Fibroblast of skin of scalp (primary cell): ENCODE data around the gene B3GALT5.

Experiments used
- DNase-seq: peaks from one replicate; pipeline ENCODE4 v3.0.0-alpha.2; 2013

Gene B3GALT5

GRCh38 chr21:39604951-39605350 lies 7.8 kb upstream of the B3GALT5 start:
- DNase-seq = no peak

GRCh38 chr21:39610703-39611102 lies 2.0 kb upstream of the B3GALT5 start:
- peak; percentile 44 for DNase-seq

DNA sequence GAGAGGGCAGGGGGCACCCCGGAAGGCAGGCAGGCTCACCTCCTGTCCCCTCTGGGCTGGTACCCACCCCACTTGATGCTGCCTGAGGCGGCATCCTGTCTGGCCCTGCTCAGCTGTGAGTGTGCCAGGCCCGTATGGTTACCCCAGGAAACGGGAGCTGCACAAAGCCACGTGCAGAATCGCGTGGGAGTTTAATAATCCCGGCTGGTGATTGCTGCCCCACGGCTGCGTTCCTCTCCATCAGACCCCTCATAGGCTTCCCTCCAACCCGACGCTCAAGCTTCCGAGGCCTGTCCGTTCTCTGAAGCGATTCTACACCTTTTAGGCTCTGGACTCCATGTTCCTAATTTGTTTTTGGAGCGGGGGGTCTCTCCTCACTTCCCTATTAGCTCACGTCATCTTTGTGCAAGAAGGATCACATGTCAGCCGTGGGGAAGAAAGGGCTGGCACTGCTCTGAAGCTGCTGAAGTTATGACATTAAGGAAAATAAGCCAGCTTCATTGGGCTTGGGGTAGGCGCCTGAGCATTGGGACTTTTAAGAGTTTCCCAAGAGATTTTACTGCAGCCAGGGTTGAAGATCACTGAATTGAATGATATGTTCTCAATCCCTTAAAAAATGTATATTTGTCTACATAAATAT lies 1.1 kb upstream of the B3GALT5 start:
- DNase-seq = peak; percentile 27

- DNase-seq = peak; percentile 21
Observed at GRCh38 chr21:39613041-39613934, 548 bp downstream of the B3GALT5 start.

DNA sequence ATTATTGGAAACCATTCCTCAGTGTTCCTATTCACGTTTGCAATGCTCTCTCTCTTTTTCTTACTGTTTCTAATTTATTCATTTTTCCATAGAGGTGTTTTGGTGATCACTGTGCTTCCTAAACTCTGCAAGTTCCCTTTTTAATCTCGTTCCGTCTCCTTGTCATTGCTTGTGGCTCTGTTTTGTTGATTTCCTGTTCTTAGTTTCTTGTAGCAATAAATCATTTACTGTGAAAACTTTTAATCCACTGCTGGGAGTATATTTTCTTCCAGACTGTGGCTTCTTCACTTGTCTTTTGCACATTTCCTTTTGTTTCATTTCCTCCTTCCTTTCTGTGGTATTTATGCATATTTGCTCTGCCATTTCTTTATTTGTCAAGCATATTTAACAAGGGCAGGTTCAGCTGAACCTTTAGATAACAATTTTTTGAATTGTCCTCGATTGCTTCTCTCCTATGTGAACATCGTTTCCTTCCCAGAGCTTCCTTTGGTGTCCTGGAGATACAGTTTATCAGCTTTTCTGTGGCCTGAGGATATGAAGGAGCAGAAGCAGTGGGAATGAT lies 3.6 kb downstream of the B3GALT5 start:
- DNase-seq = no peak

DNA sequence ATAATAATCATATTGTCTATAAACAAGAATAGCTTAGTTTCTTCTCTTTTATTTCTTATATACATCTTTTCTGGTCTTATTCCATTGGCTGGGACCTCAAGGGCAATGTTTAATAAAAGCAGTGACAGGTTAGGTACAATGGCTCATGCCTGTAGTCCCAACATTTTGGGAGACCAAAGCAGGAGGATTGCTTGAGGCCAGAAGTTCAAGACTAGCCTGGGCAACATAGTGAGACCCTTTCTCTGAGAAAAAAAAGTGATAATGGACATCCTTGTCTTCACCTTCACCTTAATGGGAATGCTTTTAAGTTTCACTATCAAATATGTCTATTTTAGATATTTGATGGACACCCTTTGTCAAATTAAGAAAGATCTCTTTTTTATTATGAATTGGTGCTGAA lies 8.1 kb downstream of the B3GALT5 start:
- DNase-seq = no peak

- DNase-seq = no peak
Observed at GRCh38 chr21:39625211-39625895, 12.6 kb downstream of the B3GALT5 start.

- no peak for DNase-seq
Observed at GRCh38 chr21:39628385-39628784, 15.6 kb downstream of the B3GALT5 start.

- peak; percentile 51 for DNase-seq
Observed at GRCh38 chr21:39630191-39630591, 17.5 kb downstream of the B3GALT5 start.

- peak; percentile 51 for DNase-seq
Observed at GRCh38 chr21:39630827-39631226, 18.1 kb downstream of the B3GALT5 start.

- no peak for DNase-seq
Observed at GRCh38 chr21:39631842-39632562, 19.3 kb downstream of the B3GALT5 start.

GRCh38 chr21:39632796-39633442 lies 20.2 kb downstream of the B3GALT5 start:
- peak; percentile 57 for DNase-seq

- peak; percentile 96 for DNase-seq
Observed at GRCh38 chr21:39633770-39634181, 21.0 kb downstream of the B3GALT5 start.

DNA sequence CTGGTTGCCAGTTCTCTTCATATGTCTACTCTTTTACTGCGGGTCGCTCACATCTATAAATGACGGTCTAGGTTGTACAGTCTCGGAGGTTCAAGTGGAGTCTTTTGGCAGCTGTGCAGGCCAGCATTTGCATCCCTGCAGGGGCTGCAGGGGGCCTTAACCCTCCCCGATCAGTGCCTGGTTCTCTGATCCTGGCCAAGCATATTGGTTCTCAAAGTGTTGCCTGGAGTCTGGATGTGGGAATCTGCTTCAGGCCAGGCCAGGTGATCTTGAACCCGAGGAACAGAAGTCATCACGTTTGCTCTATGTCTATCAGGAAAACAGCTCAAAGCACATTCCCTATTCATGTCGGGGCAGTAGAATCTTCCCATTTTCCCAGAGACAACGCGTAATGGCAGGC lies 21.8 kb downstream of the B3GALT5 start:
- no peak for DNase-seq

DNA sequence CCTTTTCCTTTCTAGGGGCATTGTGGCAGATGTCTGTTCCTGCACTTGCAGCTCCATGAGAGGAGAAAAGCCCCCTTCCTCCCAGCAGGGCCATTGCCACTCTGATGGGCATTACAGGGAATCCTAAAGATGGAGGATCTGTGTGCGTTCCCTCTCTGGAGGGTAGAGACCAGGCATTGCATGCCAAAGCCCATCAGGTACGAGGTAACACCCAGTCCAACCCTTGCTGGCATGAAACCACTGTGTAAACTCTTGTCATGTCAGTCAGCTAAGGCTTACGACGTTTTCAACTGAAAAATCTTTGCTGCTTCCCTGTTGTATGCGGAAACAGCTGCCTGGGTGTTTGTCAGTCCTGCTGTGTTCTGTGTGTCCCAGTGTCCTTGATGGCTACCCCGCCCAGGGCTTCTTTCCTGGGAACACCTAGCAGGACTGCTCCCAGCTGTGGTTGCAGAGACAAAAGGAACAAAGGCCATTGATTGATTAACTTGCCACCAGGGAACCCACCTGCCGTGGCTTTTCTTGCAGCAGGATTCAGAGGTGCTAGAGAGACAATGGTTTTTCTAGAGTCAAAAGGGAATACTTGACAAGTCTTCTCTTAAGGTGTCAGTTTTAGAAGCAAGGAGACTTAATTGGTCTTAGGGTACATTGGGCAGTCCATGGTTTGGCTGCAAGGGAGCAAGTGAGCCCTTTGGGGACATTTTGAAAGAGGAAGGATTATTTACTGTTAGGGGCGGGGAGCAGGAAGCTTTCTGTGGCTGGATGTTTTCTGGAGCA lies 24.6 kb downstream of the B3GALT5 start:
- no peak for DNase-seq

DNA sequence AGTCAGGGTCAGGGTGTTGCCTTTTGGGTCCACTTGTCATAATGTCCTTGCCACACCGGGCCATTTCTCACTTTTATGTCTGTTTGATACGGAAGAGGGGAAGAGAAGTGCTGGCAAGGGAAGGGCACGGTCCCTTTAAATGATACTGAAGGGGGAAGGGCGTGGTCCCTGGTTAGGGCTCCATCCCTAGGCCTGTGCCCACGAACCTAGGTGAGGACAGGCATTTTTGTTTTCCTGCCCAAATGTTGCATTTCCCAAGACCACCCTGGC lies 25.2 kb downstream of the B3GALT5 start:
- no peak for DNase-seq

DNA sequence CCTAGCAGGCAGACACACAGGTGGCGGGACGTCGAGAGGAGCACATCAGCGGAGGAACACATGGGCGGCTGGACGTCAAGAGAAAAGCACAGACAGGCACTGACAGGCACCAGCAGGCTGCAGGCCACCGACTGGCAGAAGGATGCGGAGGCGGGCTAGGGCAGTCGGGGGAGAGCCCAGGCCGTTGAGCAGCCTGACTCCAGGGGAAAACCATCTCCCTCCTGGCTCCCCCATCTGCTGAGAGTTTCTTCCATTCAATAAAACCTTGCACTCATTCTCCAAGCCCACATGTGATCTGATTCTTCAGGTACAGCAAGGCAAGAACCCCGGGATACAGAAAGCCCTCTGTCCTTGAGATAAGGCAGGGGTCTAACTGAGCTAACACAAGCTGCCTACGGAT lies 25.5 kb downstream of the B3GALT5 start:
- no peak for DNase-seq

GRCh38 chr21:39640754-39641153 lies 28.0 kb downstream of the B3GALT5 start:
- DNase-seq = no peak

DNA sequence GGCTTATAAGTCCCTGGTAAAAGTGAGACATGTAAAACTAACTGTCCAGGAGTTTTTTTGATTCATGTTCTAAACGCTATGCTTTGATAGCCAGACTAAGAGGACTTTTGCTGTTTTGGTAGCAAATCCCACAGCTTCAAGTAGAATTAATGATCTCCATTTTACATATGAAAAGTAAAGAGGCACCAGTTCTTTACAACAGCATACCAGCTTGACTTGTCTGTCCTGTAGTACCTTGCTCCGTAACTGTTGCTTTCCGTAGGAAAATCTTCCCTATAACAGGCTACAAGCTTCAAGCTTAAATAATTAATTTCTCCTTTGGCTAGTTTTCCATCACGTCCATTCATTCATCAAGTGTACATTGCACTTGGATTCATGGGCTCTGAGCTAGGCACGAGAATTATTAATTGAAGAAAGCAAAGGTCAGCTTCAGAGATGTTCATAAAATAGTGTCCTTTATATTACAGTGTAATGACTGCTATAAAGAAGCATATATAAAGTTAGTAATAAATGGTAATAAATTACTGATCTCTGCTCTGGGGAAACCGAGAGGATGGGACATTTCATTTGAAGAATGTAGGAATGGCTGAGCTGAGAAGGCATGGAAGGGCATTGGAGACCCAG lies 29.2 kb downstream of the B3GALT5 start:
- DNase-seq = no peak

GRCh38 chr21:39644062-39644560 lies 31.4 kb downstream of the B3GALT5 start:
- DNase-seq = no peak

DNA sequence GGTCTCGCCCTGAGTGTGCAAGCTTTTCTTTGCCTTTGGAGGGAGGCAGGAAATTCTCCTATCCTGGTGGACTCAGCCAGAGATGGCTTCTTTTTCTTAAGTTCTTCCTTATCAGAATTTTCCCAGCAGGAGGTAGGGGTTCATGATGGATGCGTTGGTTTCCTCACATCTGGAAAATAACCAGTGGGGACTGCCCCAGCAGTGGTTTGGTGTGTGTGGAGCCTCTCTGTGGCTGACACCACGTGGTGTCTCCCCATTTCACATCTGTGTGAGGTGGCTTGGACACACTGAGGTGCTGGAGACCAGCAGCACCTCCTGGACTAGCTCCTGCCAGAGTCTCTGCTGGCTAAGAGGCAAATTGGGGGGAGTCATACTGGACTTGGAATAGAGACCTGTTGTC lies 32.6 kb downstream of the B3GALT5 start:
- no peak for DNase-seq
